Endothelial cell (in vitro differentiated cells): ENCODE measurements around the gene TMEM242. TPM values are rescaled to one million over a fixed set of nuclear protein-coding genes. Genes with fewer than 3 reads are reported as not detected.

Experiments
- DNase-seq: peaks from one replicate; pipeline ENCODE4 v3.0.0; 2021; ENCODE audit warnings: low spot score
- H3K27ac Mint-ChIP-seq: one replicate; pipeline ENCODE4 v1.8.0; 2021; ENCODE audit warnings: mixed read lengths, inconsistent platforms; ENCODE audit not compliant: unreplicated experiment
- H3K27me3 Mint-ChIP-seq: one replicate; pipeline ENCODE4 v1.8.0; 2021; ENCODE audit warnings: mild to moderate bottlenecking, moderate library complexity, mixed read lengths, inconsistent platforms; ENCODE audit not compliant: unreplicated experiment
- H3K36me3 Mint-ChIP-seq: one replicate; pipeline ENCODE4 v1.8.0; 2021; ENCODE audit warnings: mild to moderate bottlenecking, low read depth, mixed read lengths, inconsistent platforms; ENCODE audit not compliant: unreplicated experiment
- H3K4me1 Mint-ChIP-seq: one replicate; pipeline ENCODE4 v1.8.0; 2021; ENCODE audit warnings: mild to moderate bottlenecking, mixed read lengths, inconsistent platforms; ENCODE audit not compliant: unreplicated experiment
- H3K4me3 Mint-ChIP-seq: one replicate; pipeline ENCODE4 v1.8.0; 2021; ENCODE audit warnings: mild to moderate bottlenecking, mixed read lengths, inconsistent platforms; ENCODE audit not compliant: unreplicated experiment
- H3K9me3 Mint-ChIP-seq: one replicate; pipeline ENCODE4 v1.8.0; 2021; ENCODE audit warnings: mixed read lengths, inconsistent platforms; ENCODE audit not compliant: unreplicated experiment
- total RNA-seq: library from RNA; stranded (reverse); fragmentation: NEBNext Ultra II Directional; extraction: Animal tissue kit (Norgen Biotek cat#: 25700); gene quantifications from one replicate; pipeline ENCODE4 v1.2.1, GENCODE V29; 2021; ENCODE audit not compliant: unreplicated experiment
- TF ChIP-seq, protein P1 (sequence below): fragments of 200-600 bp; sonication (generic); IDR thresholded peaks from one replicate; pipeline ENCODE4 v1.5.0; 2021; ENCODE audit warnings: antibody characterized with exemption; ENCODE audit not compliant: unreplicated experiment

Gene TMEM242
- total RNA-seq, 1 donor from 2014 or later, result 10.8 TPM

DNA sequence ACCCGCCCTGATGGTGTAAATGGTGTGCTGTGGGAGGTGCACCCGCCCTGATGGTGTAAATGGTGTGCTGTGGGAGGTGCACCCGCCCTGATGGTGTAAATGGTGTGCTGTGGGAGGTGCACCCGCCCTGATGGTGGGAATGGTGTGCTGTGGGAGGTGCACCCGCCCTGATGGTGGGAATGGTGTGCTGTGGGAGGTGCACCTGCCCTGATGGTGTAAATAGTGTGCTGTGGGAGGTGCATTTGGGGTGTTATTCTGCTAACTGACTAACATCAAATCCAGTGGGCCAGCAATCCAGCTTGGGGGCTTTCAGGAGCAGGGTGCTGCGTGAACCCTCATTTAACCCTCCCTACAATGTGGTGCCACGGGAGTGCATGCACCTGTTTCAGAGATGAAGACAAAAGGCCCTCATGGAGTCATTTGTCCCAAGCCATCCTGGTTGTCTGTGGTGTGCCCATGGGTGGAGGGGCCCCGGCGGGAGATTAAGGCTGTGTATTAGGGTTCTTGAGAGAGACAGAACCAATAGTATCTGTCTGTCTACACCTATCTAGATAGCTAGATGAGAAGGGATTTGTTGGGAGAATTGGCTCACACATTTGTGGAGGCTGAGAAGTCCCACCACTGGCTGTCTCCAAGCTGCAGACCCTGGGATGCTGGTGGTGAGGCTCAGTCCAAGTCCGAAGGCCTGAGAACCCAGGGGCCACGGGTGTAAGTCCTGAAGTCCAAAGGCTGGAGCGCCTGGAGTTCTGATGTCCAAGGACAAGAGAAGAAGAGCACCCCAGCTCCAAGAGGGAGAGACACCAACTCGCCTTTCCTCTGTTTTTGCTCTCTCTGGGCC lies 39.2 kb downstream of the TMEM242 start:
- peaks cover 8% of the 10 kb centered on the region for H3K36me3 Mint-ChIP-seq
- no peak for DNase-seq

GRCh38 chr6:157283330-157283898 lies 39.9 kb downstream of the TMEM242 start:
- H3K4me1 Mint-ChIP-seq, result peaks cover 12% of the 10 kb centered on the region
- peaks cover 8% of the 10 kb centered on the region for H3K27me3 Mint-ChIP-seq
- TF ChIP-seq, protein P1, sequence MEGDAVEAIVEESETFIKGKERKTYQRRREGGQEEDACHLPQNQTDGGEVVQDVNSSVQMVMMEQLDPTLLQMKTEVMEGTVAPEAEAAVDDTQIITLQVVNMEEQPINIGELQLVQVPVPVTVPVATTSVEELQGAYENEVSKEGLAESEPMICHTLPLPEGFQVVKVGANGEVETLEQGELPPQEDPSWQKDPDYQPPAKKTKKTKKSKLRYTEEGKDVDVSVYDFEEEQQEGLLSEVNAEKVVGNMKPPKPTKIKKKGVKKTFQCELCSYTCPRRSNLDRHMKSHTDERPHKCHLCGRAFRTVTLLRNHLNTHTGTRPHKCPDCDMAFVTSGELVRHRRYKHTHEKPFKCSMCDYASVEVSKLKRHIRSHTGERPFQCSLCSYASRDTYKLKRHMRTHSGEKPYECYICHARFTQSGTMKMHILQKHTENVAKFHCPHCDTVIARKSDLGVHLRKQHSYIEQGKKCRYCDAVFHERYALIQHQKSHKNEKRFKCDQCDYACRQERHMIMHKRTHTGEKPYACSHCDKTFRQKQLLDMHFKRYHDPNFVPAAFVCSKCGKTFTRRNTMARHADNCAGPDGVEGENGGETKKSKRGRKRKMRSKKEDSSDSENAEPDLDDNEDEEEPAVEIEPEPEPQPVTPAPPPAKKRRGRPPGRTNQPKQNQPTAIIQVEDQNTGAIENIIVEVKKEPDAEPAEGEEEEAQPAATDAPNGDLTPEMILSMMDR, result no peak
- DNase-seq, result no peak
- H3K36me3 Mint-ChIP-seq, result peaks cover 8% of the 10 kb centered on the region
- H3K27ac Mint-ChIP-seq, result no peak overlapping the region
- H3K4me3 Mint-ChIP-seq, result no peak overlapping the region
- no peaks in the 10 kb centered on the region for H3K9me3 Mint-ChIP-seq

More for the DNA sequence above, 39.2 kb downstream of the TMEM242 start:
- Mint-ChIP-seq H3K4me3 (no peak overlapping the region), H3K9me3 (no peaks in the 10 kb centered on the region), H3K27me3 (peaks cover 9% of the 10 kb centered on the region), H3K27ac (no peak overlapping the region), H3K4me1 (peaks cover 12% of the 10 kb centered on the region)
- TF ChIP-seq, protein P1, result no peak

DNA sequence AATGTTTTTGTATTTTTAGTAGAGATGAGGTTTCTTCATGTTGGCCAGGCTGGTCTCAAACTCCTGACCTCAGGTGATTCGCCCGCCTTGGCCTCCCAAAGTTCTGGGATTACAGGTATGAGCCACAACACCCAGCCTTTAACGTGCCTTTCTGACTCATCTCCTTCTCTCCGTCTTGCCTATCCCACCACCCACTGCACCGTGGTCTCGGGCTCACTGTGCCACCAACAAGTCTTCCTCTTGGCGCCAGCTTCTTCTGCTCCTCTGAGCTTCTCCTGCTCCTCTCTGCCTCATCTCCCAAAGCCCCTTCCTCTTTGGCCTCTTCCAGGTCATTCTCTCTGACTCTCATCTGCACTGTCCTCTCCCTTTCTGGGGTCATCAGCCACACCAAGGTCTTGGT lies 41.0 kb downstream of the TMEM242 start:
- Mint-ChIP-seq H3K4me1 (peaks cover 16% of the 10 kb centered on the region), H3K27ac (no peak overlapping the region), H3K4me3 (no peak overlapping the region), H3K9me3 (no peaks in the 10 kb centered on the region), H3K27me3 (peaks cover 5% of the 10 kb centered on the region), H3K36me3 (peaks cover 8% of the 10 kb centered on the region)
- TF ChIP-seq, protein P1, result no peak
- no peak for DNase-seq

DNA sequence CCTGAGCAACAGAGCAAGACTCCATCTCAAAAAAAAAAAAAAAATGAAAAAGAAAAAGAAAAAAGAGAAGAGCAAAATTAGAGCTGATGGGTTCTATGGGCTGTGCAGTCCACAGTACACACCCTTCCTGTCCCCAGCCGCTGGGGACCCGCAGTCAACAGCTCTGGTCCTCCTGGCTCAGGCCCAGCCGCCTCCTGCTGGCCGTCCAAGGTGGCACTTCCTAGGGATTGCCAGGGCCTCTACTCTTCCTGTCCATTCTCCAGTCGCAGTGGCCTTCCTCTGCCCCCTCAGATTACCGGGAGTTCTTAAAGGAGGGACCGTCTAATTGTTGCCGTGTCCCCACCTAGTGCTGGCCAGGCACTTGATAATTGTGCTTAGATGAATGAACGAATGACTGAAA lies 41.7 kb downstream of the TMEM242 start:
- TF ChIP-seq, protein P1, result no peak
- no peak overlapping the region for H3K4me3 Mint-ChIP-seq
- peaks cover 5% of the 10 kb centered on the region for H3K27me3 Mint-ChIP-seq
- no peak overlapping the region for H3K27ac Mint-ChIP-seq
- H3K4me1 Mint-ChIP-seq, result peaks cover 23% of the 10 kb centered on the region
- H3K36me3 Mint-ChIP-seq, result peaks cover 6% of the 10 kb centered on the region
- no peak for DNase-seq
- no peaks in the 10 kb centered on the region for H3K9me3 Mint-ChIP-seq

DNA sequence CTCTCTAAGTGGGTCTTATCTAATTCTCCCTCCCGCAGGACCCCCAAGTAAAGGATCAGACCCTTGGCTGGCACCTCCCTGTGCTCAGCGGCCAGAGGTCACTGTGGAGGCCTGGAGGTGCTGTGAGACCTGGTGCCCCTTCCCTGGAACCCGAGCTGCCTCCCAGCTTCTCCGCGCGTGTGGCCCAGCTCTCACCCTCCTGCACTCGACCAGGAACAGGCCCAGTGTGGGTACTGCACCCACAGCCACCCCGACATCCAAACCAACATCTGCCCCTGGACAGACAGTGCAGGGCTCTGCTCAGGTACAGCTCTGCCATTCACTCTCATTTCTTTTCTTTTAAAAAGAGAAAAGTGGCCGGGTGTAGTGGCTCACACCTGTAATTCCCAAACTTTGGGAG lies 42.4 kb downstream of the TMEM242 start:
- TF ChIP-seq, protein P1, result no peak
- Mint-ChIP-seq H3K4me1 (peaks cover 24% of the 10 kb centered on the region), H3K27me3 (peaks cover 4% of the 10 kb centered on the region), H3K4me3 (no peak overlapping the region), H3K27ac (no peak overlapping the region), H3K9me3 (no peaks in the 10 kb centered on the region), H3K36me3 (peaks cover 3% of the 10 kb centered on the region)
- no peak for DNase-seq
